Measurements from ENCODE around the gene DPP6. TPM values are rescaled to one million over a fixed set of nuclear protein-coding genes. Genes with fewer than 3 reads are reported as not detected.

DPP6 gene
- total RNA-seq, 1 donor from 2014 or later = not detected

- no peak for DNase-seq (ENCODE audit: low read depth)
Observed at GRCh38 chr7:154690411-154690810, 638.2 kb downstream of the DPP6 start.

GRCh38 chr7:154693661-154694060 lies 641.5 kb downstream of the DPP6 start:
- DNase-seq (ENCODE audit: low read depth) = no peak

DNA sequence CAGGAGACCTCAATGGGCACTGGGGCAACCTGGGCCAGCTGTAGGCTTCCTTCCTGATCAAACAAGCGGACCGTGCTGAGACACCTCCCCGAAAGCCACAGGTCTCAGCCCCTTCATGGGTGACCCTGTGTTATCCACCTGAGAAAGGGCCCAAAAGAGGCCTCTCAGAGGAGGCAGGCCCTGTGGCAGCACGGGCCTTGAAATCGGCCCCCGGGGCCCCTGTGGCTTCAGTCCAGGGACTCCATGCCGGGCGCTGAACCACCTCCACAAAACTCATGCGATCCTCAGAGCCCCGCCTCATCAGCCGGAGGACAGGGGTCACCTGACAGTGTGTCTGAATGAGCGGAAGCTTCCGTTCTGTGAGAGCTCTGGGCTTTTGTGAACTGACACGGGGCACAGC lies 643.6 kb downstream of the DPP6 start:
- DNase-seq (ENCODE audit: low read depth) = no peak

DNA sequence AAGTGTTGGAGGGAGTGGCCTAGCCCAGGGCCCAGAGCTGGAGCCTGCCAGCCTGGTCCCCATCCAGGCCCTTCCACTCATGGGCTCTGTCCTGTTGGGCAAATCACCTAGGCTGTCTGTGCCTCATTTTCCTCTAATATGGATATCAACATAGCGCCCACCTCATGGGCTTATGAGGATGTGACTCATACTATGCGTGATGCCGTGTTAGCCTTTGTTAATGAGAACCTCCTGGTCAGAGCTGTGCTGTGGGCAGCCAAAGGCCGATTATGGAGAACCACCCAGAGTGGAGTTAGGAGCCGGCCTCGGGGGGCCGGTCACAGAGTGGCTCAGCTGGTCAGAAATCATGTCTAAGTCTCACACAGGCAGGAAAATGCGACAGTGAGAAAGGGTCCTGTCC lies 644.4 kb downstream of the DPP6 start:
- no peak for DNase-seq (ENCODE audit: low read depth)

DNA sequence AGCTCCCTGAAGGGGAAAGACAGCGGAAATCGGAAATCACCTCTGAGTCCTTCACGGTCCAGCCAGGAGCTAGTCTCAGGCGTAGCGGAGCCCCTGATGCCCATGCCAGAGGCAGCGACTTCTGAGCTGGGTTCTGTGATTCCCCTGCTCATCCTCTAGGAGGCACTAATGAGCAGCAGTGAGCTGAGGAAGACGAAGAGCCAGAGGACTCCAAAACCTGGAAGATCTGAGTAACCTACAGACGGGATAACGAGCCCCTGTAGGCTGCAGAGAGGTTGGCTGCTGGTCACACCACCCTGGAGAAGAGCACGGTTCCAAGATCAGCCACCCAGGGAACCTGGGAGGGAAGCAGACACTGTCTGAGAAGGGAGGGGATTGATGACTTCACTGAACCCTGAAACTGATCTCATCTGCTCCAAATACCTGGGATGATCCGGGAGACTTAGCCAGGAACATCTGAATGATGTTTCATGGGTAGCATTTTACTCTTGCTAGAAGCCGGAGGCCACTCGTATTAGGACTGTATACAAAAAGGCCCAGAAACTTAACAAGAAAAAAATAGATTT lies 646.6 kb downstream of the DPP6 start:
- DNase-seq (ENCODE audit: low read depth) = no peak

DNA sequence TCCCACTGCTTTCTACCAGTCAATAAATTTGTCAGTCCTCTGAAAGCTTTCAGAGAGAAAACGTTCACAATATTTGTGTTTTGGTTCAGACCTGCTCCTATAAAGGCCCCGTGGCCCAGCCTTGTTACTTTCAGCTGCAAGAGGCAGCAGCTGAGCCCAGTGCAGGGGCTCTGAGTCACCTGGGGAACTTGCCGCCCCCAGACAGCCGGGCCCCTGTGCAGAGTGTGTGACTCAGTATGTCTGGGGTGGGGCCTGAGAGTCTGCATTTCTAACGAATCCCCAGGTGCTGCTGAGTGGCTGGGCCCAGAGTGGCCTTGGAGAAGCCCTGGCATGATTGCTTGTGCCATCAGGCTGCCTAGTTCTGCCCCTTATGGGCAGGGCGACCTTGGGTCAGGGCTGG lies 647.2 kb downstream of the DPP6 start:
- no peak for DNase-seq (ENCODE audit: low read depth)

GRCh38 chr7:154709840-154710520 lies 657.8 kb downstream of the DPP6 start:
- DNase-seq (ENCODE audit: low read depth) = no peak

- no peak for DNase-seq (ENCODE audit: low read depth)
Observed at GRCh38 chr7:154720016-154720415, 667.8 kb downstream of the DPP6 start.

DNA sequence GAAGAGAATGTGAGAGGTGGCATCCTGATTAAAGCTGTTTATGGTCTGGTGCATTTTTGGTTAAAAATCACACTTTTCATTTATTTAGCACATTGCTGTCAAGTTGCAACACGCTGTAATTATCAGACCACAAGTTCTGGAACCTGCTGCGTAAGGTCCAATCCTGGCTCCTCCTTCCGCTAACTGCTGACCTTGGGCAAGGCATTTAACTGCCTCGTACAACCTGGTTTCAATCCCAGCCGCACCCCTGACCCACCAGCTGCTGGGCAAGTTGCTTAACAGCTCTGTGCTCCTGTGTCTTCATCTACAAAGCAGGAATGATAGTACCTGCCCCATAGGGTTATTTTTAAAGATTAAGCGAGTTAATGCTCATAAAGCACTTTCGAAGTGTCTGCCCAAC lies 668.9 kb downstream of the DPP6 start:
- DNase-seq (ENCODE audit: low read depth) = no peak

DNA sequence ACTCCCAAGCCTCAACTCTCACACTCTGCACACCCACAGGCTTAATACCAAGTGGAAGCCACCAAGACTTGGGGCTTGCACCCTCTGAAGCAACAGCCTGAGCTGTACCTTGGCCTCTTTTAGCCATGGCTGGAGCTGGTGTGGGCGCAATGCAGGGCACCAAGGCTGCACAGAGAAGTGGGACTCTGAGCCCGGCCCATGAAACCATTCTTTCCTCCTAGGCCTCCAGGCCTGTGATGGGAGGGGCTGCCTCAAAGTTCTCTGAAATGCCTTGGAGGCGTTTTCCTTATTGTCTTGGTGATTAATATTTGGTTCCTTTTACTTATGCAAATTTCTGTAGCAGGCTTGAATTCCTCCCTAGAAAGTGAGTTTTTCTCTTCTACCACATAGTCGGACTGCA lies 674.2 kb downstream of the DPP6 start:
- DNase-seq (ENCODE audit: low read depth) = no peak

- no peak for DNase-seq (ENCODE audit: low read depth)
Observed at GRCh38 chr7:154729056-154729455, 676.9 kb downstream of the DPP6 start.

DNA sequence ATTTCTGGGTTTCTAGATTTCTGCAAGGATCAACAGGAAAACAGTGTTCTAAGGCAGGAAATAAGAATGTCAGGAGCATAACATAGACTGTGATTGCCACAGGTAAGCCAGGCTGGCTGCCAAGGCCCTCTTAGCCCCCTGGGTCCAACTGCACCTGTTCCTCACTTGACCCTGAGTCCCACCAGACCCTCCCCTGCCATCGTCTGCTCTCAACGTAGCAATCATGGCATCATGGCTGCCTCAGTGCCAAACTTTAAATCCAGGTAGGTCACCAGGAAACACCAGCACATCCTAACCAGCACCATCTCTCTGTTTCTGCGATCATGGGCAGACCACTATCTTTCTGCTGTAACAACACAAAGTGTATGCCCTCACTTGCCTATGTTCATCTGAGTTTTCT lies 683.6 kb downstream of the DPP6 start:
- DNase-seq (ENCODE audit: low read depth) = no peak

DNA sequence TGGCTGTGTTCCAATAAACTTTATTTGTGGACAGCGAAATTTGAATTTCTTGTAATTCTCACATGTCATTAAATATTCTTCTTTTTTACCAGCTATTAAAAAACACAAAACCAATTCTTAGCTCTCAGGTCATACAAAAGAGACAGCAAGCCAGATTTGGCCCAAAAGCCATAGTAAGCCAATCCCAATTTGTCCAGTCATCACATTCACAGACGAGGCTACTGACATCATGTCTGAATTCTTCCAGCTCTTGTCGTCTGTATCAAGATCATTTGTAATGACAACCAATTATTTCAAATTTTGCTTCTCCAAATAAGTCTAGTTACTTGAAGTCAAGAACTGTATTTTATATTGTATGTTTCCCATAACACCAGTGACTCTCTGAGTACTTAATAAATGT lies 684.2 kb downstream of the DPP6 start:
- no peak for DNase-seq (ENCODE audit: low read depth)

DNA sequence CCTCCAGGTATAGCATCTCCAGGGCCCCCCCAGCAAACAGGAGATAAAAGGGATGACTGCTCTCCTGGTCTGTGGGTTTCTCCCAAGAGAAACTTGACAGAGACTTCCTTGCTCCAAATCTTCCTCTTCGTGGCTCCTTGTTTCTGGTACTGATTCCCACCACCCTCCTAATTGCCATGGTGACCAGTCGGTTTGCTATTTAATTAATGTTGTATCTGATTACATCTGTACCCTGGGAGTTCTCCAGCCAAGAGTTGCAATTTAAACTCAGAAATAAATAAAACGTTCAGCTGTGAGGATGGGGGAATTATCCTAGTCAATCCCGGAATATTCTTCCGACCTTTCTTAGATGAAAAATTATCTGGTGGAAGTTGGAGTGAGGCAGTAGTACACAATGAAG lies 686.0 kb downstream of the DPP6 start:
- DNase-seq (ENCODE audit: low read depth) = no peak

DNA sequence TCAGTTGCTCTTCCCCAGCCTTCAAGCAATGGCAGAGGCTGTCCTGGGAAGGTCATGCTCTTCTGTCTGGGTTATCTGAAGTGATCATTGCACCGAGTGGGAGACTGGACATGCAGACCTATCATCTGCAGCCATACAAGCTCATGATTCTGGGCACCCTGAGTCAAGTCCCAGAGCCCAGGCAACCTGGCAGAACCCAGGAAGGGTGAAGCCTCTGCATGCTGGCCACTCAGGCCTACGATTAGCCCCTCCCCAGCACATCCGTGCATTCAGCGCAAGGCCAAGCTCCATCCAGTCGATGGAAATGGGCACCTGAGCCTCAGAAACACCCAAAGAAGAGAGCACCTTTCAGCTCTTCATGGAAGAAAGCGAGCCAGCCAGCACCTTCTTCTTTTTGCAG lies 688.9 kb downstream of the DPP6 start:
- no peak for DNase-seq (ENCODE audit: low read depth)

DNA sequence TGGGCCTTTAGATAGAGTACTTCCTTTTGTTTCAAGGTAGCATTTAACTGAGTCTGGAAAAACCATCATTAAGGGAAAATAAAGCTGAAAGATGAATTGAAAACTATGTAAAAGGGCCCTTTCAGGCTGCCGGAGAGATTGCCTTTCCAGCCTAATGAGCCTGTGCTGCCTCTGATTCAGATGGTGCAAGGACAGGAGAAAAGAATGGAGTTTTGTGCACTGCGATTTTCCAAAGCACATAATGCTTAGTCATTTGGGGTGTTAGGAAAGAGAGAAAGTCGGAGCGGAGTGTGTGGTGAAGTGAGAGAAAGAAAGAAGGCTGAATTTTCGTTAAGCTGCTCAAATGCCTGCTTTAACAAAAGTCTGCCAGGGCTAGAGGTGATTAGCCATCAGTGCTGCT lies 691.0 kb downstream of the DPP6 start:
- no peak for DNase-seq (ENCODE audit: low read depth)

DNA sequence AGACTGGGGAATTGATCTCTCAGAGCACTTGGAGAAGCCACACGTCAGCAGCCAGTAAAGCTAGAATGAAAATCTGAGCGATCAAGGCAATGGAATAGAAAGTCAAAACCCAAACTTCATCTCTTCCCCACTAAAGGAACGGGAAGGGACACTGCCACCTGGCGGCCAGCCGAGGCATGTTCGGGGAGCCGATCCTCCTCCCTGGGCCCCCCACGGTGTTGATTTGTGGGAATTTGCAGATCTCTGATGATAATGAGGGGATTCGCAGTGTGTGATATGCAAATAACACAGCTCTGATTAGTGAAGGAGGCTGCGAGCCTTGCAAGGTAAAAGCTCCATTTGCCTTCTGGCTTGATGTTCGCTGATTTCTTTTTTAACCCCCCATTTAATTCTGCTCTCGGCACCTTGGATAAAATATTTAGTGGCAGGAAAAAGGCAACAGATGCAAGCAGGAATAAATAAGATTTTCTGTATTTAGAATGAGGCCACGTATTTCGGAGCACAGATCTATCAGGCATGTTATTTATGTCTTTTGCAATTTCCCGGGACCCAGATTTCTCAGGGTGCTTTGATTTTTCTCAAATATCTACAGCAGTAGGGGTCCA lies 692.2 kb downstream of the DPP6 start:
- DNase-seq (ENCODE audit: low read depth) = peak; percentile 1

GRCh38 chr7:154744861-154745258 lies 692.7 kb downstream of the DPP6 start:
- no peak for DNase-seq (ENCODE audit: low read depth)

- no peak for DNase-seq (ENCODE audit: low read depth)
Observed at GRCh38 chr7:154746571-154747360, 694.6 kb downstream of the DPP6 start.

GRCh38 chr7:154748089-154748786 lies 696.0 kb downstream of the DPP6 start:
- DNase-seq (ENCODE audit: low read depth) = no peak

DNA sequence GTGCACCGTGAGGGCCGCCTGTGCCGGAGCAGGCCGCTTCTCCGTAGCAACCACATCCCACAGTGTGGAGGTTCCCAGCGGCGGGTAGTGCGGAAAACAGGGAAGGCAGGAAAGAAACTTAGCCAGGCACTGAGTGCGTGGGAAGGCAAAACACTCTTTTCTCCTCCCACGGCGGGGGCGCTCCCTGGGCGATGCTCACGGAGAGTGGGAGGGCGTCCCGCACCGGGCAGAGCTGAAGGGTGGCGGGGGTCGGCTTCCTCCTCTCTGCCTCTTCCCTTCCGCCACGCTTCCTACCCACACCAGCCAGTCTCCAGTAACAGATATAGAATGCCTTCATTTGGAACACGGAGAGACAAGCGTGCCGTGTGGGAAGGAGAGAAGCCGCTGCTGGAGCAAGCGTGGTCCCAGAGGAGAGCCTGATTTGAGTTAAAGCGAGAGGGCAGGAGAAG lies 698.2 kb downstream of the DPP6 start:
- no peak for DNase-seq (ENCODE audit: low read depth)

DNA sequence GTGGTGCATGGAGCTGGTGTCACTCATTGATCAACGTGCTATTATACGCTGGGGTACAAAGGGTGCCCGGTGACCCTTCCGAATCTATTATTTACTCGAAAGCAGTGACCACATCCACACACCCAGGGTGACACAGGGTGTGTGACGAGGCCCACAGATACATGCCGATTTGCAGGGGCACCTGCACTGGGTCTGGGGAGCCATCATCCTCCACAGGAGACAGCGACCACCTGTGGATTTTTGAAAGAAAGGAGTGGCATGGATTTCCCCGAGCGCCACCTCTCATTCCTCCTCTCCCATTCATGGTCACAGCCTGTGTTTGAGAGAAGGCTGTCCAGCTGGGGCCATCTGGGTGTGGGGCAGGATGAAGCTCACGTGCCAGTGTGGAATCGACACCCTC lies 701.0 kb downstream of the DPP6 start:
- DNase-seq (ENCODE audit: low read depth) = no peak
